Spinal cord (tissue), 10 donors: ENCODE results near the gene ARL15. TPM values are rescaled to one million over a fixed set of nuclear protein-coding genes. Genes with fewer than 3 reads are reported as not detected.

Source experiments
- DNase-seq, 6 donors: peaks; one replicate each; pipeline versions ENCODE4 v3.0.0 to v3.0.0-alpha.2; 2013 to 2015; ENCODE audit warnings: low spot score in 6 of 6, low read depth in 4 of 6
- H3K27ac ChIP-seq: one replicate; pipeline ENCODE4 v1.5.1; 2013; ENCODE audit warnings: low read depth, low read length, control low read depth
- H3K27me3 ChIP-seq: one replicate; pipeline ENCODE4 v1.6.1; 2013; ENCODE audit warnings: low read length; ENCODE audit not compliant: control insufficient read depth, insufficient read depth
- H3K36me3 ChIP-seq: one replicate; pipeline ENCODE4 v1.6.1; 2013; ENCODE audit warnings: low read length; ENCODE audit not compliant: control insufficient read depth, insufficient read depth
- H3K4me1 ChIP-seq: one replicate; pipeline ENCODE4 v1.6.1; 2013; ENCODE audit warnings: low read length; ENCODE audit not compliant: control insufficient read depth, insufficient read depth
- H3K4me3 ChIP-seq: one replicate; pipeline ENCODE4 v1.5.1; 2013; ENCODE audit warnings: low read depth, low read length, control low read depth
- H3K9me3 ChIP-seq: one replicate; pipeline ENCODE4 v1.6.1; 2013; ENCODE audit warnings: low read length; ENCODE audit not compliant: control insufficient read depth, insufficient read depth
- WGBS: methylation state at CpG from one replicate; pipeline ENCODE4 v1.1.5; 2013; ENCODE audit warnings: missing lambda C conversion rate; ENCODE audit not compliant: insufficient coverage; 5-methylcytosine and 5-hydroxymethylcytosine counted together
- polyA plus RNA-seq, 2 donors: library from polyadenylated mRNA; unstranded; fragments of 120-200 nt; gene quantifications; one replicate each; pipeline ENCODE4 v1.2.1, GENCODE V29; 2013; ENCODE audit not compliant: insufficient read length in 2 of 2
- total RNA-seq, 2 donors: library from RNA; depleted of rRNA in 1 of 2; stranded (reverse); fragments of 120-200 nt in 1 of 2; fragments of >200 nt in 1 of 2; gene quantifications; one replicate each; pipeline versions ENCODE4 v1.2.3 to v1.2.4, GENCODE V29; 2013 to 2014
- donor health status: healthy.

Gene ARL15
- total and polyA plus RNA-seq, 4 donors, result 24.7 to 67.6 (median 36.4) TPM

DNA sequence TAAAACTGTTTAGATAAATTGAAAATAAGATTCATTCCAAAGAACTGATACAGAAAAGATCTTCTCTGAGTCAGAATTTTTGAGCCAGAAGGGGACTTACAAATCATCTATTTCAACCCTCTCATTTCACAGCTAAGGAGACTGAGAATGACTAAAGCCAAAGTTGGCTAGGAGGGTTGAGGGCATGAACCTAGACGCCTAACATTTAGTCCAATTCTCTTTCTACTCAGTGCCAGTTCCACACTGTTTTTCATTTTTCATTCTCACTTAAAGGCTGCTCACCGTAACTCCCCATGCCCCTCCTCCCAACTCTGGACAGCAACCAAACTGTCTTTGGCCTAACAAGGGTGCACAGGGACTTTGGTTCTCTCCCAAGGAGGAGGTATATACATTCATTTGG, 386.0 kb downstream of the ARL15 start:
- no peaks in the 10 kb centered on the region for H3K27me3 ChIP-seq
- H3K9me3 ChIP-seq, result no peaks in the 10 kb centered on the region
- H3K4me3 ChIP-seq, result no peak overlapping the region
- 33% methylated on average over 1 of the region's 2 CpGs for WGBS
- H3K4me1 ChIP-seq, result no peaks in the 10 kb centered on the region
- H3K27ac ChIP-seq, result no peak overlapping the region
- DNase-seq, result no peak
- no peaks in the 10 kb centered on the region for H3K36me3 ChIP-seq

- no peaks in the 10 kb centered on the region for H3K27me3 ChIP-seq
- H3K36me3 ChIP-seq, result no peaks in the 10 kb centered on the region
- no peak overlapping the region for H3K4me3 ChIP-seq
- no peaks in the 10 kb centered on the region for H3K9me3 ChIP-seq
- DNase-seq, result peak in 1 of 6 donors; percentile 48
- no CpG with 5 or more reads among the region's 6 CpGs for WGBS
- H3K27ac ChIP-seq, result no peak overlapping the region
- no peaks in the 10 kb centered on the region for H3K4me1 ChIP-seq
Observed at GRCh38 chr5:53923961-53924360, 386.4 kb downstream of the ARL15 start.

- H3K9me3 ChIP-seq, result no peaks in the 10 kb centered on the region
- no peaks in the 10 kb centered on the region for H3K36me3 ChIP-seq
- DNase-seq, result no peak
- H3K27ac ChIP-seq, result no peak overlapping the region
- WGBS, result 85% methylated on average over 3 of the region's 8 CpGs
- H3K4me1 ChIP-seq, result no peaks in the 10 kb centered on the region
- H3K4me3 ChIP-seq, result no peak overlapping the region
- no peaks in the 10 kb centered on the region for H3K27me3 ChIP-seq
Observed at GRCh38 chr5:53922508-53923498, 387.6 kb downstream of the ARL15 start.

- no CpG with 5 or more reads among the region's 3 CpGs for WGBS
- Histone ChIP-seq H3K9me3 (no peaks in the 10 kb centered on the region), H3K27ac (no peak overlapping the region), H3K27me3 (no peaks in the 10 kb centered on the region), H3K4me3 (no peak overlapping the region), H3K36me3 (no peaks in the 10 kb centered on the region), H3K4me1 (no peaks in the 10 kb centered on the region)
- peak in 1 of 6 donors; percentile 61 for DNase-seq
Observed at GRCh38 chr5:53917826-53918225, 392.5 kb downstream of the ARL15 start.

- Histone ChIP-seq H3K9me3 (no peaks in the 10 kb centered on the region), H3K27me3 (no peaks in the 10 kb centered on the region), H3K36me3 (no peaks in the 10 kb centered on the region), H3K27ac (no peak overlapping the region), H3K4me3 (no peak overlapping the region), H3K4me1 (no peaks in the 10 kb centered on the region)
- no peak for DNase-seq
Observed at GRCh38 chr5:53917095-53917494, 393.3 kb downstream of the ARL15 start.

- H3K4me3 ChIP-seq, result no peak overlapping the region
- no CpG with 5 or more reads among the region's 1 CpG for WGBS
- H3K36me3 ChIP-seq, result no peaks in the 10 kb centered on the region
- no peak overlapping the region for H3K27ac ChIP-seq
- H3K9me3 ChIP-seq, result no peaks in the 10 kb centered on the region
- H3K27me3 ChIP-seq, result no peaks in the 10 kb centered on the region
- no peaks in the 10 kb centered on the region for H3K4me1 ChIP-seq
- no peak for DNase-seq
Observed at GRCh38 chr5:53915120-53915519, 395.3 kb downstream of the ARL15 start.

DNA sequence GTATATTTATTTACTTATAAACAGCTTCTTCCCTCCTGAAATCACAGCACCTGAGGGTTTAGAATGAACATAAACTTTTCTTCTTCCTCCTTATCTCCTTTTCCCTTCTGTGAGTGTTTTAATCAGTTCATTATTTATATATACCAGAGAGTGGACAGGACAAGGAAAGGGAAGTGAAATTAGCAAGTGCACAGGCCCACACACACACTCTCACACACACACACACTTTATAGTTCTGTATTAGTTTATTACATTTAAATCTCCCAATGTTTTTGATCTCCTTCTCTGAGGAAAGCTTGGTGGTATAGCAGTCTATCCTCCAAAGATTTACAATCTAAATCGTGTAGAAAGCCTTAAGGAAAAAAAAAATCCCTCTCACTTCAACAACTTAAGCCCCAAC, 396.4 kb downstream of the ARL15 start:
- no peak overlapping the region for H3K4me3 ChIP-seq
- WGBS, result 100% methylated on average over 1 of the region's 1 CpG
- no peaks in the 10 kb centered on the region for H3K9me3 ChIP-seq
- H3K27me3 ChIP-seq, result no peaks in the 10 kb centered on the region
- no peak for DNase-seq
- no peak overlapping the region for H3K27ac ChIP-seq
- H3K36me3 ChIP-seq, result no peaks in the 10 kb centered on the region
- no peaks in the 10 kb centered on the region for H3K4me1 ChIP-seq

- Histone ChIP-seq H3K4me1 (no peaks in the 10 kb centered on the region), H3K27me3 (no peaks in the 10 kb centered on the region), H3K9me3 (no peaks in the 10 kb centered on the region), H3K4me3 (no peak overlapping the region), H3K36me3 (no peaks in the 10 kb centered on the region), H3K27ac (no peak overlapping the region)
- WGBS, result no CpG with 5 or more reads among the region's 2 CpGs
- DNase-seq, result no peak
Observed at GRCh38 chr5:53908757-53909156, 401.6 kb downstream of the ARL15 start.

- no CpG with 5 or more reads among the region's 3 CpGs for WGBS
Observed at GRCh38 chr5:53907827-53908226, 402.5 kb downstream of the ARL15 start.

DNA sequence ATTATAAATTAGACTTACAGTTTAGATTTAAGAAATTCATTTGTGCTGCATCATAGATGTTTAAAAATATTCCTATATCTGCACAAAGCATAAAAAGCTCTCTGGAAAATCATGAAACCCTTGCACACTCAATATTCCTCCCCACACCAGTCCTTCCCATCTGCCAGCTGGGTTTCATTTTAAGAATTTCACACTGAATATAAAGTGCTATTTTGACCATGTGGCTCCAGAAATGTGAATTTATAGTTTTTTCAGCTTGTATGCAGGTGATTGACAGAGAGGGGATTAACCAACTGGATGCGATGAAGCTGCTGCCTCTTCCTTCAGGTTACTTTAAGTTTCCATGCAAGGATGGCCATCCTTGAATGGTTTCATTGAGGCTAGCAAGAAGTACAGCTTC, 403.6 kb downstream of the ARL15 start:
- Histone ChIP-seq H3K27me3 (no peaks in the 10 kb centered on the region), H3K4me1 (no peaks in the 10 kb centered on the region), H3K36me3 (no peaks in the 10 kb centered on the region), H3K9me3 (no peaks in the 10 kb centered on the region), H3K27ac (no peak overlapping the region), H3K4me3 (no peak overlapping the region)
- peak in 1 of 6 donors; percentile 75 for DNase-seq
- no CpG with 5 or more reads among the region's 1 CpG for WGBS

More at GRCh38 chr5:53907827-53908226, 402.5 kb downstream of the ARL15 start:
- no peaks in the 10 kb centered on the region for H3K9me3 ChIP-seq
- H3K27me3 ChIP-seq, result no peaks in the 10 kb centered on the region
- H3K27ac ChIP-seq, result no peak overlapping the region
- DNase-seq, result no peak
- no peaks in the 10 kb centered on the region for H3K4me1 ChIP-seq
- H3K4me3 ChIP-seq, result no peak overlapping the region
- no peaks in the 10 kb centered on the region for H3K36me3 ChIP-seq
